Skeletal muscle tissue (tissue), 4 donors: ENCODE measurements around the gene STARD13. TPM values are rescaled to one million over a fixed set of nuclear protein-coding genes. Genes with fewer than 3 reads are reported as not detected.
A peak's percentile ranks its signal among the peaks of the same experiment; 100 is the strongest.

ENCODE experiments used
- H3K27ac ChIP-seq: one replicate; pipeline ENCODE4 v1.7.0; 2013; ENCODE audit warnings: mild to moderate bottlenecking, low read depth, low read length, inconsistent platforms
- H3K27me3 ChIP-seq, 3 donors: one replicate each; pipeline ENCODE4 v1.7.0; 2013; ENCODE audit warnings: low read length in 3 of 3; ENCODE audit not compliant: control insufficient read depth in 3 of 3, insufficient read depth in 3 of 3
- H3K36me3 ChIP-seq, 3 donors: one replicate each; pipeline ENCODE4 v1.7.0; 2013; ENCODE audit warnings: low read length in 3 of 3; ENCODE audit not compliant: control insufficient read depth in 3 of 3, insufficient read depth in 3 of 3
- H3K4me1 ChIP-seq, 3 donors: one replicate each; pipeline ENCODE4 v1.7.0; 2013; ENCODE audit warnings: low read length in 3 of 3, mild to moderate bottlenecking in 3 of 3; ENCODE audit not compliant: control insufficient read depth in 3 of 3, insufficient read depth in 3 of 3
- H3K4me3 ChIP-seq, 3 donors: one replicate each; pipeline ENCODE4 v1.7.0; 2013; ENCODE audit warnings: low read length in 3 of 3
- H3K9ac ChIP-seq, 3 donors: one replicate each; pipeline ENCODE4 v1.7.0; 2013; ENCODE audit warnings: low read length in 3 of 3, mild to moderate bottlenecking in 3 of 3, moderate library complexity in 2 of 3, low read depth in 1 of 3
- H3K9me3 ChIP-seq, 3 donors: one replicate each; pipeline ENCODE4 v1.7.0; 2013; ENCODE audit warnings: low read length in 3 of 3; ENCODE audit not compliant: control insufficient read depth in 3 of 3
- total RNA-seq: library from RNA; depleted of rRNA; stranded (reverse); fragments of >200 nt; gene quantifications from one replicate; pipeline ENCODE4 v1.2.3, GENCODE V29; 2014
- donor health status: Osteomylitis.

STARD13 gene
- total RNA-seq, 1 donor from 2014 or later = 30.3 TPM

DNA sequence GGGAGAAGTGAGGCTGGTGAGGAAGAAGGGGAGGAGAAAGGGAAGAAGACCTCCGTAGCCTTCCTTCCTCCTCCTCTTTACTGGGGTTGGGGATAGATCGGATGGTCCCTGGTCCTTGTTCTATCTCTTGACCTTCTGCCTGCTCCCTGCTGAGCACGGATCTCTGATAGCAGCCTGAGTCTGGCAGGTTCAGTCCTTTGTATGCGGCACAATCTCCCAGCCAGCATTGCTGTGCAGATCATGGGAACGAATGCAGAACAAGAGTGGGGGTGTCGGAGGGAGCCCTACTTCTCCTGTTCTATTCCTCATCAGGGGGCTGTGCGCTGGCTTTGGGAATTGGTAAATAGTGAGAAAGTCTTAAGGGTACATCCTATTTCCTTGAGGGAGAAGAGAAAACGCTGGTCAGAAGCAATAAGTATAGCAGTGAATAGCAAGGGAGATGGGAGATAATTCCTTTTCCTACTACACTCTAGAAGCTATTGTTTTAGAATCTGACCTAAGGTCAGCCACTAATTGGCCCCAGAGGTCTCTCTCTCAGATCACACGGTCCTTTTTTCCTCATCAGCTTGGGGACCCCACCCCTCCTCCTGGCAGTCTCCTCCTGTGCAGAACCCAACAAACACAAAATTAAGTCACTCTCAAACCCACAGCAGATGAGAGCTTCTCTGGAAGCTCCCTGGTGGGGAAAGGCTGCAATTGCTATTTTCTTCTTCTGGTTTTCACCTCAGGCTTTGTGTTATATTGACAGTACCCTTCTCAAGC lies 228.4 kb downstream of the STARD13 start:
- H3K36me3 ChIP-seq = peaks cover 0 to 2% (median 0%) of the 10 kb centered on the region in 3 donors
- peak overlapping the region in 2 of 3 donors; percentile 22 to 26 for H3K4me3 ChIP-seq
- peaks cover 0 to 2% (median 0%) of the 10 kb centered on the region in 3 donors for H3K9me3 ChIP-seq
- peaks cover 0 to 16% (median 6%) of the 10 kb centered on the region in 3 donors for H3K4me1 ChIP-seq
- no peak overlapping the region for H3K27ac ChIP-seq
- peak overlapping the region in 1 of 3 donors; percentile 12 for H3K9ac ChIP-seq
- no peaks in the 10 kb centered on the region for H3K27me3 ChIP-seq

DNA sequence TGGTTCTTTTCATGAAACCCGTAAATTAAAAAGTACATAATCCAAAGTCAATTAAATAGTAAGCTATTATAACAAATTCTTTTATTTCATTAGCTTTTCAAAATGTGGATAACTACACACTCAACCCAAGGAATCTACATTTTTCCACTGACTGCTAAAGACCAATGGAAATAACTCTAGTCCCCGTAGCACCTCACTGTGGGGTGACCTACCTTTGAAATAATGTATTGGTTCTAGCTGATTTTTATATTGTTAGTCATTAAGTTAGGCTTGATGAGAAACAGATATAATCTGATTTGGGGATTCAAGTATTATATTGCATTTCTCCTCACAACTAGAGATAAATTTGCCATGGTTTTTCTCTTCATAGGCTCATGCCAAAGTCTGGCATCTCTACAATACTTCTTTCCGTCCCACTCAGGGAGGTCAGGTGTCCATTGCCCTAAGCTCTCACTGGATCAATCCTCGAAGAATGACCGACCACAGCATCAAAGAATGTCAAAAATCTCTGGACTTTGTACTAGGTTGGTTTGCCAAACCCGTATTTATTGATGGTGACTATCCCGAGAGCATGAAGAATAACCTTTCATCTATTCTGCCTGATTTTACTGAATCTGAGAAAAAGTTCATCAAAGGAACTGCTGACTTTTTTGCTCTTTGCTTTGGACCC lies 232.0 kb downstream of the STARD13 start:
- H3K27ac ChIP-seq = no peak overlapping the region

More for the DNA sequence above, 232.0 kb downstream of the STARD13 start:
- Histone ChIP-seq H3K27me3 (no peaks in the 10 kb centered on the region), H3K9me3 (no peaks in the 10 kb centered on the region), H3K36me3 (no peaks in the 10 kb centered on the region), H3K9ac (no peak overlapping the region), H3K4me1 (peaks cover 0 to 13% (median 2%) of the 10 kb centered on the region in 3 donors), H3K4me3 (no peak overlapping the region)
